GM15510 (cell line): ENCODE results near the gene LY6G5B.

Experiments
- POLR2A ChIP-seq: IDR thresholded peaks from 3 replicates; pipeline ENCODE4 v1.6.1; 2011; ENCODE audit warnings: borderline replicate concordance; ENCODE audit not compliant: insufficient read length; ENCODE audit errors: extremely low read depth

Gene LY6G5B

GRCh38 chr6:31669676-31670075, at the start of gene LY6G5B:
TSS of gene LY6G5B (plus strand) at chr6:31669976. CDS start at chr6:31670951, 975 bp downstream.
- no peak for TF ChIP-seq POLR2A

- TF ChIP-seq POLR2A, result peak; percentile 76
Observed at GRCh38 chr6:31620586-31621319, 49.0 kb upstream of the LY6G5B start, which contains the start of gene PRRC2A. TSS of gene PRRC2A (plus strand) at chr6:31620715. CDS start at chr6:31622790, 2,075 bp downstream.

GRCh38 chr6:31621320-31621939, 48.3 kb upstream of the LY6G5B start:
- no peak for TF ChIP-seq POLR2A

GRCh38 chr6:31621991-31622390, 47.8 kb upstream of the LY6G5B start:
- TF ChIP-seq POLR2A, result no peak

- TF ChIP-seq POLR2A, result no peak
Observed at GRCh38 chr6:31622684-31623091, 47.1 kb upstream of the LY6G5B start.

GRCh38 chr6:31624070-31624469, 45.7 kb upstream of the LY6G5B start:
- no peak for TF ChIP-seq POLR2A

GRCh38 chr6:31626952-31627351, 42.8 kb upstream of the LY6G5B start:
- TF ChIP-seq POLR2A, result no peak

- no peak for TF ChIP-seq POLR2A
Observed at GRCh38 chr6:31627690-31628287, 42.0 kb upstream of the LY6G5B start.

GRCh38 chr6:31629014-31629413, 40.8 kb upstream of the LY6G5B start:
- TF ChIP-seq POLR2A, result no peak

GRCh38 chr6:31630177-31630934, 39.4 kb upstream of the LY6G5B start:
- TF ChIP-seq POLR2A, result no peak

- TF ChIP-seq POLR2A, result no peak
Observed at GRCh38 chr6:31631209-31631608, 38.6 kb upstream of the LY6G5B start.

- TF ChIP-seq POLR2A, result no peak
Observed at GRCh38 chr6:31631681-31632278, 38.0 kb upstream of the LY6G5B start.

GRCh38 chr6:31632279-31632946, 37.4 kb upstream of the LY6G5B start:
- TF ChIP-seq POLR2A, result no peak

GRCh38 chr6:31633447-31633846, 36.3 kb upstream of the LY6G5B start:
- TF ChIP-seq POLR2A, result no peak

- no peak for TF ChIP-seq POLR2A
Observed at GRCh38 chr6:31634131-31634530, 35.6 kb upstream of the LY6G5B start.

GRCh38 chr6:31634969-31635575, 34.7 kb upstream of the LY6G5B start:
- TF ChIP-seq POLR2A, result no peak
